HG03135 (cell line): ENCODE measurements around the gene PIGT.
A peak's percentile ranks its signal among the peaks of the same experiment; 100 is the strongest.

ENCODE experiments used
- ATAC-seq: cut with Tn5 transposase; IDR thresholded peaks from one replicate; pipeline ENCODE4 v1.9.1; 2021; ENCODE audit warnings: mild to moderate bottlenecking, moderate library complexity; ENCODE audit not compliant: unreplicated experiment

PIGT gene

GRCh38 chr20:45400346-45401031 is 15.5 kb upstream of the PIGT start:
- no peak for ATAC-seq

DNA sequence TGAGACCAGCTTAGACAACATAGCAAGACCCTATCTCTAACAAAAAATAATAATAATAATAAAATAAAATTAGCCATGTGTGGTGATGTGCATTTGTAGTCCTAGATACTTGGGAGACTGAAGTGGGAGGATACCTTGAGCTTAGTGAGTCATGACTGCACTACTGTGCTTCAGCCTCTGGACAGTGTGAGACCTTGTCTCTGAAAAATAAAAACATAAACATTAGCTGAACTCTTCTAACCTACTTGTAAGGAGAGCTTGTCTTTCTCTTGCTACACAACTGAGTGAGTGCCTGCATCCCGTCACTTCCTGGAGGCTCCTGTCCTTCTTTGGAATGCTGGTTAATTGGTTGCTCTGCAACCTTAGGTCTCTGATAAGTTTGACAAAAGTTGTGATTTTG is 13.0 kb upstream of the PIGT start:
- no peak for ATAC-seq

- ATAC-seq: no peak
These were observed 11.5 kb upstream of the PIGT start for GRCh38 chr20:45404438-45404837.

DNA sequence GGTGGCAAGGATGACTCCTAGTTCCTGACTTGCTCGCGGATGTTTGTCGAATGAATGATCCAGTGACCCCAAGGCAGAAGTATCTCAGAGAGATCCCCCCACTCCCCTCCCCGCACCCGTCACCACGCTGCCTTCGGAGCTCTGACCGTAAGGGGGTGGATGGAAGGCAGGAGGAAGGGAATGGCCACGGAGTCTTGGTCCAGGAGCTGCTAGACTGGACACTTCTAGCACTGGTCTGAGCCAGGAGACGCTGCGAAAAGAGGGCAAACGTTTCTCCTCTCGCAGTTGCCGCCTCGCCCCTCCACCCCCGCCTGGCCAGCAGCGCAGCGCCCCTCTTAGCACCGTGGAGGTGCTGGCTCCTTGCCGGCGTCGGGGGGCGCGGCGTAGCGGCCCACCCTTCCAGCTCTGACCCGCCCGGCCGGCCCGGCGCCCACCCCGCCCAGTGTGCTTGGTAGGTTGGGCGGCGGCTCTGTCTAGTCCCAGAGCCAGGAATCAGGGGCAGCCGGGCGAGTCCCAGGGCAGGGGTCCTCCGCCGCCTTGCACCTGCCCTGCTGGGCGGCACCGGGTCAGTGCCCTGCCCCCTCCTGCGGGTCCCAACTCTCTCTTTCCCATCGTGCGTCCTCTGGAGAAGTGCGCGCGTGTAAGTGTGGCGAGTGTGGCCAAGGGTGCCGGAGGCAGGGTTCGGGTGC is 10.2 kb upstream of the PIGT start:
- ATAC-seq: no peak

GRCh38 chr20:45406260-45407066 is 9.5 kb upstream of the PIGT start:
- no peak for ATAC-seq

DNA sequence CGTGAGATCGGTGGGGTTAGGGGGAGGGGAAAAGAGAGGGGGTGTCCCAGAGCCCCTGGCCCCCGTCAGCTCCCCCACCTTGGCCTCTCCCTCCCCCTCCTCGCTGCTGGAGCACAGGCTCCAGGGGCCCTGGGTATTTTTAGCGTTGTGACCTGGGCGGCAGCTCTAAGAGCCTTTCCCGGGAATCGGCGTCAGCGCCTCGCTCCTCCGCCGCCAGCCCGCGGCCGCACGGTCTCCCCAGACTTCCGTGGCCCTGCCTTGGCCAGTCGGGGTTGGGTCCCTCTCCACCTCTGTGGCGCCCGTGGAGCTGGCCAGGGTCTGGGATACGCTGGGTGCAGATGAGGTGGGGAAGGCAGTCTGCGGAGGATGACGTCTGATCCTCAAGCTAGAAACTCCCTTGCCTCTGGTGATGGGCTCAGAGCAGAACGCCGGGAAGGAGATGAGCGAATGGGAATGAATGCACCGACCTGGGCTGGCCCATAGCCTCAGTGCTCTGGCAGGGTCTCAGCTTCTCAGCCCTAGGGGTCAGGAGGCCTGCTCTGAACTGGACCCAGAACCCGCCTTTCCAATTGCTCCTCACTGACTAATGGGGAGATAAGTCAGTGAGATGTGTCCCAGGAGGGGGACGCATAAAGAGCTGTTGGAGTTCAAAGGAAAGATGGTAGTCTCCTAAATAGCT is 8.7 kb upstream of the PIGT start:
- ATAC-seq: no peak

GRCh38 chr20:45407783-45408645 is 7.9 kb upstream of the PIGT start, which contains the start of gene DBNDD2:
TSS of gene DBNDD2 (plus strand) at chr20:45408289. CDS start at chr20:45408468, 179 bp downstream.
- no peak for ATAC-seq

DNA sequence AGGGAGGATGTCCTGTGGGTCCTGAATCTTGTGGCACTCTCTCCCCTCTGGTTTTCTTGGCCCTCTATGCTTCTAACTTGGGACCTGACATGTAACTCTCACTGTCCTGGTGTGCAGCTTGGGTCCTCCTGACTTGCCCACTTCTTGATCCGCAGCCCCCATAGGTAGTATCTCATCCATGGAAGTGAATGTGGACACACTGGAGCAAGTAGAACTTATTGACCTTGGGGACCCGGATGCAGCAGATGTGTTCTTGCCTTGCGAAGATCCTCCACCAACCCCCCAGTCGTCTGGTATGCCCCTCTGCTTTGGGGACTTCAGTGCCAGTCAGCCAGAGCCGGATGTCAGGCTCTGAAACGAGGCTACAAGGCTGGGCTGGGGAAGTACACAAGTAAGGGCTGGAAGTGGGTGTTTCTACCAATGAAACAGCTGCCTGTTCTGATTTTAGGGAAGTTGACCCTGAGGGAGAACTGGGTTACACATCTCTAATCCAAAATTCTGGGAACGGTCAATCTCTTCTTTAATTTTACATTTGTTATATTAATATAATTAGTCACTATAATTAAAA is 7.2 kb upstream of the PIGT start:
- no peak for ATAC-seq

GRCh38 chr20:45409521-45410272 is 6.2 kb upstream of the PIGT start:
- no peak for ATAC-seq

GRCh38 chr20:45410887-45411286 is 5.1 kb upstream of the PIGT start:
- no peak for ATAC-seq

GRCh38 chr20:45412653-45413052 is 3.3 kb upstream of the PIGT start:
- no peak for ATAC-seq

DNA sequence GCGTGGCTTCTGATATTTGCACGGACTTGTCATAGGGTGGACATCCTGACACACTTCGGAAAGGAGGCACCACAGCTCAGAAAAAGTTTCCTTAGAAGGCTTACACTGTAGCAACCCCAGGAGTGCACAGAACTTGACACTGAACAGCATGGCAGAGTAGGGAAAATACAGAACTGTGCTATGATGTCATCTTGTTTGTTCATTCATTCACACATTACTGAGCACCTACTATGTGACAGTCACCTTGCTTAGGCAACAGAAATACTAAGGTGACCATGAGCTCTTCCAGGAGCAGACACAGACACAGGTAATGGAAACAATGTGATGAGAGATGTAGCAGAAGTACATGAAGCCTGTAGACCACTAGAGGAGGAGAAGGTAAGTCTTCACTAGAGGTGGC is 2.5 kb upstream of the PIGT start:
- no peak for ATAC-seq

DNA sequence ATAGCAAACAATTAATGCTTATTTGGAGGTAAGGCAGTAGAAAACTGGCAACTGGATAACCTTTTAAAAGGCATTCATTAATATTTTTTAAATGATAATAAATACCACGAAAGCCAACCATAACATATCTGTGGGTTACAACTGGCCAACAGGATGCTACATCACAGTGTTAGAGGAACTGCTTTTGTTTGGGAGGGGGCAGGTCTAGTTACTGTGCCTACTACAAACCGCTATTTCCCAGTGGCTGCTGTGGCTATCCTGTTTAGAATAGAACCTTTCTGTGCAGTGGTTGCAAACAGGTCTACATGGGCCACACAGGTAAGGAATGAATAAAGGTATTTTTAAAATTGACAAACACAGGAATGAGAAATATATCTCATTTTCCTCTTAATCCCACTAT is 976 bp downstream of the PIGT start:
- ATAC-seq: no peak

GRCh38 chr20:45419188-45420091 is 3.5 kb downstream of the PIGT start:
- peak; percentile 58 for ATAC-seq

DNA sequence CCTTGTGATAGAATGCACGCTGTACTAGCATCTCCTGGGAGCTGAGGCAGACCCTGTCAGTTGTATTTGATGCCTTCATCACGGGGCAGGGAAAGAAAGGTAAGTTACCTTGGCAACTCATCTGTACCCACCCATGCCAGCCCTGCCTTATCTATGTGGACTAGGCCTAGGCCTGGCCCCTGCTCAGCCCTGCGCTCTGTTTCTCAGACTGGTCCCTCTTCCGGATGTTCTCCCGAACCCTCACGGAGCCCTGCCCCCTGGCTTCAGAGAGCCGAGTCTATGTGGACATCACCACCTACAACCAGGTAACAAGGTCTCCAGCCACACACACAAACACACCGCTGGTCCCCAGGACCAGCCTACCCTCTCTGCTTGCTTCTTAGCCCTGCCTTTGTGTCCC is 4.2 kb downstream of the PIGT start:
- ATAC-seq: no peak

DNA sequence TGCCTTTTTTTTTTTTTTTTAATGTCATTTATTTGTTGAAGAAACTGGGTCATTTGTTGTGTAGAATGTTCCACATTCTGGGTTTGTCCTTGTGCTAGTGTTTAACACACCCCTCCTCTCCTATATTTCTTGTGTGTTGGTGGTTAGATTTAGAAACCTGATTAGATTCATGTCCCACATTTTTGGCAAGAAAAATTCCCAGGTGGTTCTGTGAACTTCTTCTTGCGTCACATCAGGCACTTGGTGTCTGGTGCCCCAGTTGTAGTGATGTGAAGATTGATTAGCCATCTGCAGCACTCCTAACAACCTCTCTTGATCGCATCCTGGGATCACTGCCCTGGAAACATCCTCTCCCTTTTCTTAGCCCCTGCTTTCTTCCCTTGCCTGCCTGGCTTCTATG is 7.8 kb downstream of the PIGT start:
- no peak for ATAC-seq

GRCh38 chr20:45425561-45425960 is 9.6 kb downstream of the PIGT start:
- ATAC-seq: no peak

GRCh38 chr20:45426320-45427016 is 10.5 kb downstream of the PIGT start:
- ATAC-seq: no peak
